HG02938 (cell line): ENCODE measurements around the gene TMEM44.

Source experiments
- ATAC-seq: cut with Tn5 transposase; IDR thresholded peaks from one replicate; pipeline ENCODE4 v1.9.1; 2021; ENCODE audit warnings: mild to moderate bottlenecking, moderate library complexity; ENCODE audit not compliant: unreplicated experiment

Gene TMEM44, protein sequence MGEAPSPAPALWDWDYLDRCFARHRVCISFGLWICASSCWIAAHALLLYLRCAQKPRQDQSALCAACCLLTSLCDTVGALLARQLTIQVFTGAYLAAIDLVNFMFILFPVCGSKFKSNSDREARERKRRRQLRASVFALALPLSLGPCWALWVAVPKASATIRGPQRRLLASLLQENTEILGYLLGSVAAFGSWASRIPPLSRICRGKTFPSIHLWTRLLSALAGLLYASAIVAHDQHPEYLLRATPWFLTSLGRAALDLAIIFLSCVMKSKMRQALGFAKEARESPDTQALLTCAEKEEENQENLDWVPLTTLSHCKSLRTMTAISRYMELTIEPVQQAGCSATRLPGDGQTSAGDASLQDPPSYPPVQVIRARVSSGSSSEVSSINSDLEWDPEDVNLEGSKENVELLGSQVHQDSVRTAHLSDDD

GRCh38 chr3:194633349-194634004, at the start of gene TMEM44:
Gene TMEM44 (minus strand): TSS chr3:194633419. CDS start chr3:194633215, 204 bp downstream.
- peak; percentile 70 for ATAC-seq

DNA sequence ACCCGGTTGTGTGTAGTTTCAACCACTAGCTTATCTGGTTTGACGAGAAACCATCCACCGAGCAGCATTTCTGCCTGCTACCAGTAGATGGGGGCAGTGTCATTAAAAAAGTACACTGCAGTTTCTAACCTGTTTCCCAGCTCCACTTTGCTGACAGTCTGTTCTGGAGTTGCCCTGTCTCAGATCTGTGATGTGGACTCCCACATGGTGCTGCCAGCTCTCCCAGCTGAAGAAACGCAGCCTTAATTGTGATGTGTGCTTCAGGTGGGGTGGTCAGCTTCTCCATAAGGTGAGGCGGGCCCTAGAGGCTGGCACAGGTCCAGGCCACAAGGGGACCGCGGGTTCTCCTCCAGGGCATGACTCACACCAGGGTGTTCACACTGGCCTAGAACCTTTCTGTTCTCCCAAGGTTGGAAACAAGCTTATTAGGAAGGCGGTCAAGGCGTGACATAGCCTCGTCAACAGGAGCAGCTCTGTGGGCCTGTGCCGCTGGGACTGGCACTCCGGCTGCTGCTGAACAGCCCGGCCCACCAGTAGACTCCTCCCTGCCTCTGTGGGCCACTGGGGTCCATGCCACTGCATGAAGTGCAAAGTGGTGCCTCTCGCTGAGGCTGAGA, 49.6 kb upstream of the TMEM44 start:
- peak; percentile 55 for ATAC-seq

DNA sequence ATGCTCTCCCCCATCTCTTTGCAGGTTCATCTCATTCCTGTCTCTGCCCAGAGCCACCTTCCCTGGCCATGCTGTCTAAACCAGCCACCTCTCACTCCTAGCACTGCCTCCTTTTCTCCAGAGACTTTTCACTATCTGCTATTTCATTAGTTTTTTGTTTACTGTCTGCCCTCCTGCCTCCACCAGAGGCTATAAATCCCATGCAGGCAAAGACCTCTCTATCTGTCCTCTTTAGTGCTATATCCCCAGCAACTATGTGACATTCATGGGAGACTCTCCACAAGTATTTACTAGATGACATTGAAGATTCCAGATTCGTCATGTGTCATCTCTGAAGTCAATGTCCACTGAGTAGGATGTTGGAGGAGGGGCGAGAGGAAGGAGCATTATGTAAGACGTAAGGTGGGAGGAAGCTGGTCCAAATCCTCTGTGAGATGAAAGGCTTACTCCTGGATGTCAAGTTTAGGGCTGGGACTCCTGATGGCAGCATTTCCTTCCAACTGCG, 49.0 kb upstream of the TMEM44 start:
- ATAC-seq: no peak

DNA sequence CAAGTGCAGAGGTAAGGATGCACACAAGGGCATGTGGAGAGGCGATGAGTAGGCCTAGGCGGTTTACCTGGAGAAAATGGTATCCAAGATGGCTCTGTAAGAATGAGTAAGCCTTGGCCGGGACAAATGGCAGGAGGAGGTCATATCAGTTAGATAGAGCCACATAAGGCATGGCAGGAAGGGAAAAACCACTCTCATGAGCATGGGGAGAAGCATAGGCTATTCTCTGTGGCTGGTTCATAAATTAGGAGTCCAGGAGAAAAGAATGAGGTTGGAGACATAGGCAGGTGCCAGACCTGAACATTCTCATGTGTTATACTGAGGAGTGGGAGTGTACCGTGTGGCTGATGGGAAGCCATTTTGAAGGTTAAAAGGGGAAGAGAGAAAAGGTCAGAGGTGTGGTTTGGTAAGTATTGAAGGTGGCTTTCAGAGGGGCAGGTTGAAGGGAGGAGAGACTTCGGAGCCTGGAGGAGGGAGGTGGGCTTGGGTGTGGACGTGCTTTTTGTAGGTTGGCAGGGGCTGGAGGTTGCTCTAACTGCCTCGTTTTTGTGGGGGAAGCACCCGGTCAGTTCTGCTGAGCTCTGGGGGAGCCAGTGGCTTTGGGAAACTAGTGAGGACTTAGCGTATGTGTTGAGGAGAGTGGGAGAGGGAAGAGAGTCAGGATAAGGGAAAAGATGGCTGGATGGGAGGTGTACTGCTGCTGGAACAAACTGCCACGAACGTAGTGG, 47.8 kb upstream of the TMEM44 start:
- ATAC-seq: no peak

DNA sequence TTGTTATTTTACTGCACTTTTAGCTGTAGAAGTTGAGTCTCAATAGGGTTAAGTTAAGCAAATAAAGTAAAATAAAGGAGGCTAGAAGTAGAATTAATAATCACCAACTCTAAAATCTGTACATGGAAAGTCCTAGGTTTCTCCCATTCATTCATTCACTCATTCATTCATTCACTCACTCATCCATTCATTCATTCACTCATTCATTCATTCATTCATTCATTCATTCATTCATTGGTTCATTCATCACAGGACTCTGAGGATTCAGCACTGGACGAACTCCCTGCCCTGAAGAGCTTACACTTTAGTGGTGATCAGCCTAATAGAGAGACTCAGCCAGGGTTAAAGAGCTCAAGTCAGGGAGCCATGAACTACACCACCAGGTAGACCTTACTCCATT, 43.3 kb upstream of the TMEM44 start:
- no peak for ATAC-seq

- ATAC-seq: no peak
These were observed 42.5 kb upstream of the TMEM44 start for GRCh38 chr3:194675680-194676079.

GRCh38 chr3:194675081-194675640, 41.9 kb upstream of the TMEM44 start:
- no peak for ATAC-seq

GRCh38 chr3:194673761-194674160, 40.5 kb upstream of the TMEM44 start:
- ATAC-seq: no peak

DNA sequence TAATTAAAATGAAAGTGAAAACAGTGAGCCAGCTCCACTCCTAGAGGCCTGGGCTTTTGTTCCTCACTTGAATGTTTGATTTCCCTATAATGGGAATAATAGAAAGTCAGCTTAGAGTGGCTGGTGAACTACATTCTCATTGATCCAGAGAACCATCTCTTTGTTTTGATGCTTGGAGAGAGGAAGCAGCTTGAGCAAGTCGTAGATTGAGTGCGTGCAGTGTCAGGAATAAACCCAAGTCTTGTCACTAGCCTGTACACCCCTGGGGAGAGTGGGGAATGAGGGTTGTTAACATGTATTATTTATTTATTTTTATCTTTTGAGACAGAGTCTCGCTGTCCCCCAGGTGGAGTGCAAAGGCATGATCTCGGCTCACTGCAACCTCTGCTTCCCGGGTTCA, 39.7 kb upstream of the TMEM44 start:
- no peak for ATAC-seq

- peak; percentile 83 for ATAC-seq
These were observed 38.9 kb upstream of the TMEM44 start, which contains the start of gene LSG1 for GRCh38 chr3:194671900-194672808. Gene LSG1 (minus strand): TSS chr3:194672191. CDS start chr3:194672162, 29 bp downstream.

- ATAC-seq: peak; percentile 28
These were observed 38.3 kb upstream of the TMEM44 start for GRCh38 chr3:194671511-194671899.

- no peak for ATAC-seq
These were observed 34.1 kb upstream of the TMEM44 start for GRCh38 chr3:194667363-194667762.

DNA sequence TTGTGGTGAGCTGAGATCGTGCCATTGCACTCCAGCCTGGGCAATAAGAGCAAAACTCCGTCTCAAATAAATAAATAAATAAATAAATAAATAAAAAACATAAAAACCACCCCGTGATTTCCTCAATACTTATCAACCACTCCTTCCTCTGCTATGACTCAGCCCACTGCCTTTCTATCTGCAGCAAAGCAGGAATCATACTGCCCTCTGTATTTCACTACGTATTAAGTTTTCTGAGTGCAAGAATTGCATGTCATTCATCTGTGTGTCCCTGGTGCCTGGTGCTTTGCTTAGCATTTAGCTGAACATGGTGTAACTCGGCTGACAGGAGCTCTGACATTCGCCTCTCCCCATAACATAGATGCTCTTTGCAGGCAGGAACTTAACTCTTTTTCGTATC, 31.6 kb upstream of the TMEM44 start:
- no peak for ATAC-seq

DNA sequence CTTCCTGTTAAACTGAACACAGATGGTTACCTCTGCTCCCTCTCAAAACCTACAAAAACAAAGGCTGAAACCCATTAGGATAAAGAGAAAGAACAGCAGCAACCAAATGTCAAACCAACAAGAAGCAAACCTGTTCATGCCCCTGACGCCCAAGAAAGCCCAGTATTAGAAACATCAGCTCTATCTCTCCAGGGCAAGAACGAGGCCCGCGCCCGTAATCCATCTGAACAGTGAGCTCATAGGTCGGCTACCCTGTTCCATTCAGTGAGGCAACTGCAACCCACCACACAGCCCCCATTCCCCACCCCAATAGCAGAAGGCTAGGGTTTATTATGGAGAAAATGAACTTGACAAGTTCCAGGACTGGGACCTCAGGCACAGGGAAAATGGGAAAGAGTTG, 28.7 kb upstream of the TMEM44 start:
- ATAC-seq: no peak

DNA sequence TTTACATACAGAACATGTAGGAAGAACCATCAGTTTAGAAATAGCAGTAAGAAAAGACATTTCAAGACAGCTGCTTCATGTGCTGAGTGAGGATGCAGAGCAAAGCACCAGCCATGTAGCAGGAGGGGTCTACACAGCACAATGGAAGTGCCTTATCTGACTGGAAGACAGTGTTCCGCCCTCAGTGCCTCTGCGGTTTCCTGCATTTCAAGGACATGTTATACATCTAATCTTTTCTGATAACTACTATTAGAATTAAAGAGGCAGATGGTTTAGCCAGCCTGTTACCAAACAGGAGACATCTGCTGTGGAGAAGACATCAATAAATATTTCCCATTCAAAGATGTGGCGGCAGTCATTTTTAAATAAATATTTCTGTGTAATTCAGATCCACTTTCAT, 28.2 kb upstream of the TMEM44 start:
- ATAC-seq: no peak

DNA sequence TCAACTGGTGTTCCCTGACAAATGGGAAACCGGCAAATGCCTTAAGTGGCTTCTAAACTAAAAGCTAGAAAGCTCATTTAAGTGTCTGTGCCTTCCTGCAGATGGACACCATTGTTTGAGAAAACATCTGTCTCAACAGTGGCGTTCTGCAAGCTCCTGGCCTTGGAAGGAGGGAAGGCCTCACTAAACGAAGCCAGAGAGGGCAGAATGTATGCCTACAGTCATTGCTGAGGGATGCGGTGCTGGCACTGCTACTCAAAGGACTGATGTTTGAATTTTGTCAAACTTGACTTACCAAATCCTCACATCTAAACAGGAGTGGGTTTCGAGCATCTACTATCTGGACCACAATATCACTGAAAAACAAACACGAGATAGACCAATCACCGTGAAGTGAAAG, 26.6 kb upstream of the TMEM44 start:
- no peak for ATAC-seq

DNA sequence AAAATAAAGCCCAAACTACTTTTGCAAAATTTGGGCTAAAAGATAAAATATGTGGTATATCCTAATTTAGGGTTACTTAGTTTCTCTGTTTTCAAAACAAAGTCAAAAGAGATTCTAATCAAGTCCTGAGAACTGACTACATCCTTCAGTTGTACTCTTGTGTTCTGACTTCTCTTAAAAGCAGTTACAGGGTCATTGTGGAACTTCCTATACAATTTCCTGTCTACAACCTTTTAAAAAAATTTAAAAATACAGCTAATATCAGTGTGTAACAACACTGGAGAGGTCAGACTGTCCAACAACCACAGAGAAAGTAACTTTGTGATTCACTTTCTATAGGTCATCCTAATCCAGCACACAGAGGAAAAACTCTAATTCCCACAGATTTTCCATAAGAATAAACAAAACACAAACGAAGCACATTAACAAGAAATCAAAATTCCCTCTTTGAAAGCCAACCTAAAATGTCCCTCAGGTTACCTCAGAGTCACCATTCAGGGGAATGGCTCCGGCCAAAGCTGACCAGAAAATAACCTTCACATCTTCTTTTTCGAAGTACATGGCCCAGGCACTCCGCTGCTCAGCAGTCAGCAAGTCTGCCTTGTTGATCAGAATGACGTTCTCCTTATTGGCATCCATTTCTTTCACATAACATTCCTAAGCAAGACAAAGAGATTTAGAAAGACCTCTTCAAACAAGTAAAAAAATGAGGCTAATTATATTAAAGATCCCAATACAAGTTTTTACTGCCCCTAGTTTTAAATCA, 25.4 kb upstream of the TMEM44 start:
- ATAC-seq: no peak

DNA sequence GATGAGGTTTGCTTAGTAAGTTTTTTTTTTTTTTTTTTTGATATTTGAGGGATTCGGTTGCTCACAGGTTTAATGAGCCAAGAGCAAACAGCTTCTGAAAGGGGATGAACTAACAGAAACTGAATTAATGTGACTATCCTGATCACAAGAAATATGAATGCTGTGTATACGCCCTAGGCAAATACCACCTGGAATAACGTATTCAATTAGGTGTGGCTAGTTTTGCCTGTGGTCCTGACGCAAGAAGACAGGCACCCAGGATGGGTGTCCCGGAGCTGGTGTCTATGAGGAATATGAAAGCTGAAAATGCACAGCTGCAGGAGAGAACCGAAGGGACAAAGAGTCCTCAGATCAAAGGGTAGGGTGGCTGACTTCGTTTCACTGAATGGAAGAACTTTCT, 24.2 kb upstream of the TMEM44 start:
- no peak for ATAC-seq

- peak; percentile 80 for ATAC-seq
These were observed 21.2 kb upstream of the TMEM44 start for GRCh38 chr3:194654443-194654842.
